DND-41 (cell line): ENCODE results near the gene SOX12.
A peak's percentile ranks its signal among the peaks of the same experiment; 100 is the strongest.

Experiments used
- ATAC-seq: fragments of 200-7000 bp; cut with Tn5 transposase; 3 replicates; pipeline ENCODE4 v1.9.1; 2021; ENCODE audit warnings: low read depth; ENCODE audit not compliant: insufficient read depth
- DNase-seq: peaks from one replicate; pipeline ENCODE4 v3.0.0-alpha.2; 2020
- H2AFZ ChIP-seq: 2 replicates; pipeline ENCODE4 v1.6.0; 2012; ENCODE audit warnings: low read depth, low read length
- H3K27ac ChIP-seq: 2 replicates; pipeline ENCODE4 v1.5.1; 2012; ENCODE audit warnings: low read length, inconsistent platforms
- H3K27me3 ChIP-seq: fragments of 200-600 bp; sonication (generic); 2 replicates; pipeline ENCODE4 v1.6.0; 2012; ENCODE audit warnings: low read length, mild to moderate bottlenecking, inconsistent platforms; ENCODE audit not compliant: insufficient read depth, poor library complexity
- H3K36me3 ChIP-seq: 2 replicates; pipeline ENCODE4 v1.5.1; 2012; ENCODE audit warnings: low read length, inconsistent platforms; ENCODE audit not compliant: insufficient read depth
- H3K4me1 ChIP-seq: 2 replicates; pipeline ENCODE4 v1.5.1; 2012; ENCODE audit warnings: mild to moderate bottlenecking, low read length; ENCODE audit not compliant: insufficient read depth
- H3K4me2 ChIP-seq: 2 replicates; pipeline ENCODE4 v1.6.0; 2012; ENCODE audit warnings: mild to moderate bottlenecking, moderate library complexity, low read length, inconsistent platforms; ENCODE audit not compliant: insufficient read depth
- H3K4me3 ChIP-seq, 2 experiments: fragments of 200-600 bp in 1 of 2; shearing (Covaris generic) in 1 of 2; 2 replicates each; pipeline ENCODE4 v1.5.1; 2012 to 2016; ENCODE audit warnings: inconsistent platforms in 2 of 2, low read length in 2 of 2, mild to moderate bottlenecking in 2 of 2, low read depth in 1 of 2, moderate library complexity in 1 of 2
- H3K79me2 ChIP-seq: 2 replicates; pipeline ENCODE4 v1.6.0; 2012; ENCODE audit warnings: low read length, inconsistent platforms; ENCODE audit not compliant: insufficient read depth
- H3K9ac ChIP-seq: 2 replicates; pipeline ENCODE4 v1.6.0; 2012; ENCODE audit warnings: low read depth, mild to moderate bottlenecking, inconsistent platforms, low read length, moderate library complexity
- H3K9me3 ChIP-seq: 2 replicates; pipeline ENCODE4 v1.5.1; 2012; ENCODE audit warnings: low read length, moderate library complexity, mild to moderate bottlenecking, inconsistent platforms; ENCODE audit not compliant: insufficient read depth, severe bottlenecking
- H4K20me1 ChIP-seq: 2 replicates; pipeline ENCODE4 v1.6.0; 2012; ENCODE audit warnings: low read length; ENCODE audit not compliant: insufficient read depth
- CTCF ChIP-seq: IDR thresholded peaks from 2 replicates; pipeline ENCODE4 v1.5.1; 2012; ENCODE audit warnings: borderline replicate concordance, low read length, moderate library complexity, mild to moderate bottlenecking; ENCODE audit not compliant: poor library complexity, severe bottlenecking; ENCODE audit errors: extremely low read depth
- EZH2 ChIP-seq: IDR thresholded peaks from 3 replicates; pipeline ENCODE4 v1.6.1; 2012; ENCODE audit warnings: borderline replicate concordance, low read depth, mild to moderate bottlenecking, moderate library complexity, low read length, inconsistent platforms; ENCODE audit not compliant: severe bottlenecking

Gene SOX12

GRCh38 chr20:309841-310644 lies 15.3 kb upstream of the SOX12 start:
- Histone ChIP-seq H2AFZ (no peak overlapping the region; the same call in 1 of the 2 replicates), H3K9ac (no peak overlapping the region), H3K27me3 (no peaks in the 10 kb centered on the region), H4K20me1 (no peaks in the 10 kb centered on the region), H3K36me3 (no peaks in the 10 kb centered on the region), H3K27ac (no peak overlapping the region), H3K4me2 (no peak overlapping the region), H3K4me3 (no peak overlapping the region), H3K4me1 (no peaks in the 10 kb centered on the region), H3K79me2 (no peaks in the 10 kb centered on the region), H3K9me3 (no peaks in the 10 kb centered on the region)
- TF ChIP-seq EZH2 (no peak), CTCF (no peak)
- ATAC-seq (peak; percentile 39; the same call in 1 of the 3 replicates), DNase-seq (no peak)

- H3K4me2 ChIP-seq, result no peak overlapping the region
- H3K9ac ChIP-seq, result no peak overlapping the region
- TF ChIP-seq CTCF (no peak), EZH2 (no peak)
- H3K27ac ChIP-seq, result no peak overlapping the region
- H3K4me3 ChIP-seq, result no peak overlapping the region
- H3K36me3 ChIP-seq, result no peaks in the 10 kb centered on the region
- no peaks in the 10 kb centered on the region for H3K27me3 ChIP-seq
- no peaks in the 10 kb centered on the region for H3K4me1 ChIP-seq
- DNase-seq (no peak), ATAC-seq (no peak)
- H3K79me2 ChIP-seq, result no peaks in the 10 kb centered on the region
- H3K9me3 ChIP-seq, result no peaks in the 10 kb centered on the region
- H4K20me1 ChIP-seq, result no peaks in the 10 kb centered on the region
- H2AFZ ChIP-seq, result no peak overlapping the region
These were observed 14.7 kb upstream of the SOX12 start for GRCh38 chr20:310645-311044.

GRCh38 chr20:311609-312008 lies 13.7 kb upstream of the SOX12 start:
- Histone ChIP-seq H3K9me3 (no peaks in the 10 kb centered on the region), H3K9ac (no peak overlapping the region), H4K20me1 (no peaks in the 10 kb centered on the region), H3K27ac (no peak overlapping the region), H3K4me1 (no peaks in the 10 kb centered on the region), H3K4me2 (no peak overlapping the region), H3K36me3 (no peaks in the 10 kb centered on the region), H3K27me3 (no peaks in the 10 kb centered on the region), H2AFZ (no peak overlapping the region), H3K4me3 (no peak overlapping the region), H3K79me2 (no peaks in the 10 kb centered on the region)
- DNase-seq, result no peak
- no peak for ATAC-seq
- no peak for TF ChIP-seq CTCF
- no peak for TF ChIP-seq EZH2
